Amniotic epithelial cell (primary cell): Measurements from ENCODE around the gene RPS6KA1.
"Not testable (repeated sequence)": the region's sequence is repeated elsewhere in the genome, so short reads cannot be mapped to it uniquely, and the experiment has no call there.

Experiments used
- DNase-seq: peaks from one replicate; pipeline ENCODE4 v3.0.0-alpha.2; 2010; ENCODE audit warnings: low read depth

RPS6KA1 gene

GRCh38 chr1:26555550-26555981 is 26.0 kb downstream of the RPS6KA1 start:
- no peak for DNase-seq

DNA sequence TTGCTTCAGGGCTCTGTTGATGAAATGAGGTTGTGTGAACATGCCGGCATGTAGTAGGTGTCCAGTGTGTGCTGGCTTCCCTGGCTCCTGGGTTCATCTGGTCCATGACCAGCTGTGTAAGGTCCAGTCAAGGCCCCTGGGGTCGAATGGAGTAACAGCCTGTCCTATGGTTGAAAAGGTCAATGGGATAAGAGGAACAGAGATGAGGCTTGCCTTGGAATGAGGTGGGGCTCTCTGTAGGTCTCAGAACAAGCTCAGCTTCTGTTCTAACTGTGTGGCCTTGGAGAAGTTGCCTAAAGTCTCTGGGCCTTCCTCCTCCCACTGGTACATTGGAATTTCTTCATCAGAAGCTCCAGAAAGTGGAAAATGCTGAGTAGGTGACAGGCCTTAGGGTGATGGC is 26.6 kb downstream of the RPS6KA1 start:
- no peak for DNase-seq

- DNase-seq: no peak
These were observed 27.4 kb downstream of the RPS6KA1 start for GRCh38 chr1:26557008-26557407.

DNA sequence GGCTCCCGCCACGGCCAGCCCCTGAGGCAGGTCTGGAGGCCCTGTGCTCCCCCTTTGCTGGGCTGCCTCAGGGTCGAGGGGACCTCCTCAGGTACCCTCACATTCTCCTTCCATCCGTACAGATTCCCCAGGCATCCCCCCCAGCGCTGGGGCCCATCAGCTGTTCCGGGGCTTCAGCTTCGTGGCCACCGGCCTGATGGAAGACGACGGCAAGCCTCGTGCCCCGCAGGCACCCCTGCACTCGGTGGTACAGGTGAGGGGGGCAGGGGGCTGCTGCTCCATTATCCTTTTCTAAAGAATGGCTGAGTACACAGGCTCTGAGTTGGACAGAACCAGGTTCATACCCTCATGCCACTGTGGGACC is 29.1 kb downstream of the RPS6KA1 start:
- no peak for DNase-seq

GRCh38 chr1:26560403-26560780 is 30.8 kb downstream of the RPS6KA1 start:
- no peak for DNase-seq

DNA sequence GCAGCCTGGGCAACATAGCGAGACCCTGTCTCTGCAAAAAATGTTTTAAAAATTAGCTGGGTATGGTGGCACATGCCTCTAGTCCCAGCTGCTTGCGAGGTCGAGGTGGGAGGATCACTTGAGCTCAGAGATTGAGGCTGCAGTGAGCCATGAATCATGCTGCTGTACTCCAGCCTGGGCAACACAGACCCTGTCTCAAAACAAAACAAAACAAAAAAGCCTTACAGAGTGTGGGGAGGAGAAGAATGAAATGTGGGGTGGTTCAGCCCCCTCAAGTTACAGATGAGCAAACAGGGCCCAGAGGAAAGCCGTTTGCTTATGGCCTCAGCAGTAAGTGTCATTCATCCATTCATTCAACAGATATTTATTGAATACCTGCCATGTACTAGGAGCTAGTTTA is 40.7 kb downstream of the RPS6KA1 start:
- DNase-seq: peak; percentile 78

GRCh38 chr1:26571381-26571780 is 41.8 kb downstream of the RPS6KA1 start:
- DNase-seq: no peak

- no peak for DNase-seq
These were observed 44.5 kb downstream of the RPS6KA1 start for GRCh38 chr1:26574018-26574417.

GRCh38 chr1:26574719-26575251 is 45.2 kb downstream of the RPS6KA1 start:
- DNase-seq: peak; percentile 9

GRCh38 chr1:26575348-26575747 is 45.8 kb downstream of the RPS6KA1 start:
- DNase-seq: no peak

GRCh38 chr1:26578167-26578566 is 48.6 kb downstream of the RPS6KA1 start:
- DNase-seq: no peak

DNA sequence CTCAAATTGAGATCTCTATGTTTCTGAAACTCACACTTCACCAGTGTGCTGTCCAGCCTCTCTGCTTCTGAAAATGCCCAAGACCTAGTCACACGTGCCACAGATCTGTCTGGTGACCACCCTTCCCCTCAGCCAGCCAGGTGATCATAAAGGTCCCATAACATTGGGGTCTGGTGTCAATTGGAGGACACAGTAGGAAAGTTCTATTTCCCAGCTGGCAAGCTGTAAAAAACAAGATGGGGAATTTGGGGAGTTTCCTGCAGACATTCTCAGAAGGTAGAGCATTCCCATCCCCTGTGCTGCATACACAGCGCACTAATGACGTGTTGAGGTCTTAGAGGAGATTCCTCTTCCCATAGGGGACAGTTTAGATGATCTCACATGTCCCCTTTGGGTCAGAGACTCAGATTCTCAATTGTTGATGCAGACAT is 50.1 kb downstream of the RPS6KA1 start:
- no peak for DNase-seq

- DNase-seq: no peak
These were observed 50.6 kb downstream of the RPS6KA1 start for GRCh38 chr1:26580116-26580515.

- DNase-seq: no peak
These were observed 51.7 kb downstream of the RPS6KA1 start for GRCh38 chr1:26581287-26581651.

- DNase-seq: peak; percentile 59
These were observed 52.7 kb downstream of the RPS6KA1 start for GRCh38 chr1:26582053-26582835.

- DNase-seq: peak; percentile 92
These were observed 53.4 kb downstream of the RPS6KA1 start for GRCh38 chr1:26582836-26583460.

- DNase-seq: peak; percentile 52
These were observed 54.3 kb downstream of the RPS6KA1 start for GRCh38 chr1:26583646-26584485.

DNA sequence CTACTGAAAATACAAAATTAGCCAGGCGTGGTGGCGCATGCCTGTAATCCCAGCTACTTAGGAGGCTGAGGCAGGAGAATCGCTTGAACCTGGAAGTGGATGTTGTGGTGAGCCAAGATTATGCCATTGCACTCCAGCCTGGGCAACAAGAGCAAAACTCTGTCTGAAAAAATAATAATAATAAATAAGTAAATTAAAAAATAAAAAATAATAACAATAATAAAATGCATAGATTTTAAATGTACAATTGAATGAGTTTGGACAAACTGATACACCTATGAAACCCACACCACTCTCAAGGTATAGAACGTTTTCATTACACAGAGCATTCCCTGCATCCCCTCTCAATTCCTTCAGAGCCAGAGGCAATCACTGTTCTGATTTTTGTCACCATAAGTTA is 55.0 kb downstream of the RPS6KA1 start:
- DNase-seq: not testable (repeated sequence)

DNA sequence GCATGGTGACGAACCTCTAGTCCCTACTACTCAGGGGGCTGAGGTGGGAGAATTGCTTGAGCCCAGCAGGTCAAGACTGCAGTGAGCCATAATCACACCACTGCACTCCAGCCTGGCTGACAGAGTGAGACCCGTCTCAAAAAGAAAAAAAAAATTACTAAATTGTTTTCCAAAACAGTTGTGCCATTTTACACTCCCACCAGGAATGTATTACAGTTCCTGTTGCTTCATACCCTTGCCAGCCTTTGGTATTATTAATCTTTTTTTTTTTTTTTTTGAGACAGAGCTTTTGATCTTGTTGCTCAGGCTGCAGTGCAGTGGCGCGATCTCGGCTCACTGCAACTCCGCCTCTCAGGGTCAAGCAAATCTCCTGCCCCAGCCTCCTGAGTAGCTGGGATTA is 55.9 kb downstream of the RPS6KA1 start:
- peak; percentile 38 for DNase-seq

GRCh38 chr1:26593385-26593784 is 63.8 kb downstream of the RPS6KA1 start:
- DNase-seq: no peak

GRCh38 chr1:26594593-26594992 is 65.0 kb downstream of the RPS6KA1 start:
- DNase-seq: not testable (repeated sequence)

- DNase-seq: peak; percentile 52
These were observed 68.1 kb downstream of the RPS6KA1 start for GRCh38 chr1:26597629-26598039.

DNA sequence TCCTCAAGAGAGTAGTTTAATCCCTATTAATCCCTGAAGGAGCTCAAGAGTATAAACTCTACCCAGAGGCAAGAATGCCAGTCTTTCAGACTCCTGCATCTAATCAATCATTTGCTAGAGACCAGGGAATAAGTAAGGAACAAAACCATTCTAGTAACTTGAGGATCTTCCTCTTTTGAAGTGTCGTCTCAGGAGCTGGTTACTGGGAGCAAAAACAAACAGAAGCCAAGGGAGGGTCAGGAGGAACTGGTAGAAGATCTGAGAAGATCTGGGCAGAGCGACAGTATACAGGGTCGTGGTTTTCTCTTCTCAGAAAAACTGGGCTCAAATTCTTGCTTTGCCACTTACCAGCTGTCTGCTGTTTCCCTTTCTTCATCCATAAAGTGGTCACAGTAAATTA is 69.3 kb downstream of the RPS6KA1 start:
- no peak for DNase-seq
